Measurements from ENCODE around the gene TTC39B.

GRCh38 chr9:15137089-15137488, 169.9 kb downstream of the TTC39B start:
- TF ChIP-seq POLR2A (IDR thresholded peaks at IDR 0.05; ENCODE audit: low read depth, low read length) (no peak), FOS (IDR thresholded peaks at IDR 0.05; ENCODE audit: borderline replicate concordance, insufficient read depth, low read length) (no peak), CTCF (IDR thresholded peaks at IDR 0.05; ENCODE audit: extremely low read depth in 1 of 2, insufficient read depth in 1 of 2, low read depth in 1 of 2, low read length in 2 of 2) (no peak), EZH2 (IDR thresholded peaks at IDR 0.05; ENCODE audit: borderline replicate concordance, low read depth, low read length, severe bottlenecking) (no peak), POLR2AphosphoS5 (IDR thresholded peaks at IDR 0.05; ENCODE audit: insufficient read depth, low read depth, low read length) (no peak), MYC (IDR thresholded peaks at IDR 0.05; ENCODE audit: low read depth, low read length) (no peak), MAX (IDR thresholded peaks at IDR 0.05; ENCODE audit: insufficient read depth, insufficient read length) (no peak), GATA2 (IDR thresholded peaks at IDR 0.05; ENCODE audit: insufficient read depth, insufficient read length, low read depth, low read length) (no peak), JUN (IDR thresholded peaks at IDR 0.05; ENCODE audit: borderline replicate concordance, insufficient read depth, insufficient read length, low read depth) (no peak)

All from endothelial cell of umbilical vein (primary cell).